T-helper 2 cell treated with Interferon-gamma antibody and Interleukin-4, amounts not matched to agents 5 μg/mL and 100 μg/mL, for 36 hours (primary cell): Measurements from ENCODE around the gene PAM.
A peak's percentile ranks its signal among the peaks of the same experiment; 100 is the strongest.

Experiments used
- DNase-seq: peaks from one replicate; pipeline ENCODE4 v3.0.0; 2021; ENCODE audit warnings: low spot score
- H3K27ac Mint-ChIP-seq: one replicate; pipeline ENCODE4 v1.8.0; 2021; ENCODE audit warnings: mild to moderate bottlenecking, mixed read lengths
- H3K27me3 Mint-ChIP-seq: one replicate; pipeline ENCODE4 v1.8.0; 2021; ENCODE audit warnings: low read depth, mixed read lengths
- H3K36me3 Mint-ChIP-seq: one replicate; pipeline ENCODE4 v1.8.0; 2021; ENCODE audit warnings: low read depth, mixed read lengths
- H3K4me1 Mint-ChIP-seq: one replicate; pipeline ENCODE4 v1.8.0; 2021; ENCODE audit warnings: low read depth, mixed read lengths
- H3K4me3 Mint-ChIP-seq: one replicate; pipeline ENCODE4 v1.8.0; 2022; ENCODE audit warnings: mild to moderate bottlenecking, moderate library complexity, mixed read lengths
- H3K9me3 Mint-ChIP-seq: one replicate; pipeline ENCODE4 v1.8.0; 2021; ENCODE audit warnings: mixed read lengths

The PAM gene

DNA sequence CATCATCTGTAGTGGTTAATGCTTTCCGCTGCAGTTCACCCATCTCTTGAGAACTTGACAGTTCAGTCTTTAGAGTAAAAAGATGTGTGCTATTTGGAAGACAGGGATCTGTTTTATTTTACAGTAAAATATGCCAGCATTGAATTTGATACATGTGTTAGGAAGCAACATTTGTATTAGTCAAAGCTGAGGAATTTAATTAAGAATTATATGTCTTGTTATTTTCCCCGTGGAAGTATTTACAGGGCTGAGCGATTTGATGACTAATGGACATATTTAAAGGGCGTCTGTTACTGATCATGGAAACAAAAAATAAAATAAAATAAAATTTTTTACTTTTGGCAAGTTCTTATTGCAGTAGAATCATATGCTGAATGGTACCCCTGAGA, 101.3 kb downstream of the PAM start:
- no peaks in the 10 kb centered on the region for H3K9me3 Mint-ChIP-seq
- no peak overlapping the region for H3K4me3 Mint-ChIP-seq
- H3K4me1 Mint-ChIP-seq = peaks cover 4% of the 10 kb centered on the region
- no peaks in the 10 kb centered on the region for H3K36me3 Mint-ChIP-seq
- no peaks in the 10 kb centered on the region for H3K27me3 Mint-ChIP-seq
- H3K27ac Mint-ChIP-seq = no peak overlapping the region
- no peak for DNase-seq

DNA sequence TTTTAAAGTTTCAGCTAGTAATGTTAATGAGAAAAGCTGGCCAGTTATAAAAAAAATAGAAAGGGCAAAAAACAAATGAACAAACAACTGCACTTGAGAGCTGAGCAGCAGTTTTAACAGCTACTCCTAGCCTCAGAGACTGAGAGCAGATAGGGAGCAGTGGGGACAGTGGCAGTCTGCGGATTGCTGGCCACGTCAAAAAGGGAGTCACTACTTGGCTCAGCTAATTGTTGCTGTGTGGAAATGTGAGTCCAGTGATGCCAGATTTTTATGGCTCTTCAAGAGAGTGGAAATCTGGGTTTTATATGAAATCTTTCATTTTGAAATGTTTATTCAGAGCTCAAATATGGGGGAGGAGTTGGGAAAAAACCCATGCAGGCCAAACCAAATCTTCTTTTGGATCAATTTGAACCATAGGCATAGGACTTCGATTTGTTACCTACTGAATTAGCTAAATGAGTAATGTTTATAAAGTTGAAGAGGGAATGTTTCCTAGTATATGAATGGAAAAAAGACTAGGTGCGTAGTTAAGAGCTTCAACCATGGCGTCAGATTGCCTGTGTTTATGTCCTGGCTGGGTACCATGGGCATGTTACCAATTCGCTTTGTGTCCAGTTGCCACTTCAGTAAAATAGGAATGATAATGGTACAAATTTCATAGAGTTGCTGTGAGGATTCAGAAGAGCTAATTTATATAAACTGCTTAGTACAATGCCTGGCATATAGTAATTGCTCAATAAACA, 102.1 kb downstream of the PAM start:
- no peak overlapping the region for H3K27ac Mint-ChIP-seq
- no peaks in the 10 kb centered on the region for H3K36me3 Mint-ChIP-seq
- no peak overlapping the region for H3K4me3 Mint-ChIP-seq
- peaks cover 4% of the 10 kb centered on the region for H3K4me1 Mint-ChIP-seq
- no peaks in the 10 kb centered on the region for H3K9me3 Mint-ChIP-seq
- DNase-seq = no peak
- H3K27me3 Mint-ChIP-seq = peaks cover 1% of the 10 kb centered on the region

DNA sequence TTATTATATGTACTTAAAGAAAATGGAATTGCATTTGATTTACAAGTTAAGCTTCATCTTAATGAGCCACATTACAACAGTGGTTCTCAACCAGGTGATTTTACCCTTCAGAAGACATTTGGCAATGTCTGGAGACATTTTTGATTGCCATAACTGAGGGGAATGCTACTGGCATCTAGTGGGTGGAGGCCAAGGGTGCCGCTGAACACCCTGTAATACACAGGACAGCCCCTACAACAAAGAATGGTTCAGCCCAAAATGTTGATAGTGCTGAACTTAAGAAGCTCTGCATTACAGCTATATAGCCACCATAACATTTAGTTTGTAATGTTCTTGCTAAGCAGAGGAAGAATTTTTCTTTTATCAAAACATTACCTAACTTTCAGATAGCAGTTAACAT, 103.1 kb downstream of the PAM start:
- Mint-ChIP-seq H3K27ac (no peak overlapping the region), H3K36me3 (no peaks in the 10 kb centered on the region)

DNA sequence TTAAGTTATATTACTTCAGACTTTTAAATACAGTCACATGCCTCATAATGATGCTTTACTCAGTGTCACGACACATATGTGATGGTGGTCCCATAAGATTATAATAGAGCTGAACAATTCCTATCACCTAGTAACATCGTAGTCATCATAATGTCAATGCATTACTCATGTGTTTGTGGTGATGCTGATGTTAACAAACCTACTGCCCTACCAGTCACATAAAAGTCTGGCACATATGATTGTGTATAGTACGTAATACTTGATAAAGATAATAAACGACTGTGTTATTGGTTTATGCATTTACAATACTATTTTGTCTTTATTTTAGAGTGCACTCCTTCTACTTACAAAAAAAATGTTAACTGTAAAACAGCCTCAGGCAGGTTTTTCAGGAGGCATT, 103.7 kb downstream of the PAM start:
- H3K27ac Mint-ChIP-seq = no peak overlapping the region
- H3K4me1 Mint-ChIP-seq = peaks cover 4% of the 10 kb centered on the region
- no peak for DNase-seq
- H3K4me3 Mint-ChIP-seq = no peak overlapping the region
- peaks cover 7% of the 10 kb centered on the region for H3K27me3 Mint-ChIP-seq
- no peaks in the 10 kb centered on the region for H3K9me3 Mint-ChIP-seq
- no peaks in the 10 kb centered on the region for H3K36me3 Mint-ChIP-seq

More for the DNA sequence above, 103.1 kb downstream of the PAM start:
- Mint-ChIP-seq H3K4me3 (no peak overlapping the region), H3K4me1 (peaks cover 4% of the 10 kb centered on the region), H3K27me3 (peaks cover 6% of the 10 kb centered on the region), H3K9me3 (no peaks in the 10 kb centered on the region)
- DNase-seq = no peak

DNA sequence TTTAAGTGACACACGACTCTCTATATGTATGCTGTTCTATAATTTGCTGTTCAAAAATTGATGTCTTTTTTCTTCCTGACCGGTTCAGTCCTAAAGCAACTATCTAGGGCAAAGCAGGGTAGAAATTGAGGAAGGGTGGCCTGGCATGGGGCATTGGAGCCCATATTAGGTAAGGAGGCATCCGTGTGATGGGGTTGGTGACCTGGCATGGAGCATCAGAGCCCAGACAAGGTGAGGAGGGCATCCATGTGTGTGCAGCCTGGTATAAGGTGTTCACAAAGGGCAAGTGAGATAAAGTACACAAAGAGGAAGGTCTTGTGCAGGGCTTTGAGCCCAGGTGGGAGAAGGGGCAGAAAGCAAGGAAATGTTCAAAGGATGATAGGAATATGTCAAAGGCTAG, 104.9 kb downstream of the PAM start:
- Mint-ChIP-seq H3K9me3 (no peaks in the 10 kb centered on the region), H3K27ac (no peak overlapping the region), H3K27me3 (peaks cover 15% of the 10 kb centered on the region), H3K4me1 (peaks cover 5% of the 10 kb centered on the region), H3K36me3 (no peaks in the 10 kb centered on the region), H3K4me3 (no peak overlapping the region)
- no peak for DNase-seq

DNA sequence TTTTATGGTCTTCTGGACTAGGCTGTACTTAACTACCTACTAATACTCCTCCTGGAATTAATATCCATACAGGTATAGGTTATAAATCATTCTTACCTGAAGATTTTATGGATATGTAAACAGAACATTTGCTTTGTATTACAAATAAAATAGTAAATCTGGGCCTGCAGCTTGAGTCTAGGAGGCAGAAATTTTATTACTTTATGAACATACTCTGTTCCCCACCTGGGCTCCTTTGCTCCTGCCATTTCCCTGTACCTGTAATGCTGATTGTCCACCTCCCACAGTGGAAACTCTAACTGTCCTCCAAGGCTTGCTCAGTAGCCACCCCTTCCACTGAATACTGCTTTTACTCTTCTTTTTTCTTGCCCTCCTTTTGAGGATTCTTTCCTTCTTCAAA, 108.0 kb downstream of the PAM start:
- H3K36me3 Mint-ChIP-seq = peaks cover 2% of the 10 kb centered on the region
- H3K27me3 Mint-ChIP-seq = peaks cover 30% of the 10 kb centered on the region
- no peaks in the 10 kb centered on the region for H3K9me3 Mint-ChIP-seq
- H3K4me1 Mint-ChIP-seq = peaks cover 10% of the 10 kb centered on the region
- H3K27ac Mint-ChIP-seq = no peak overlapping the region
- DNase-seq = no peak
- H3K4me3 Mint-ChIP-seq = no peak overlapping the region

DNA sequence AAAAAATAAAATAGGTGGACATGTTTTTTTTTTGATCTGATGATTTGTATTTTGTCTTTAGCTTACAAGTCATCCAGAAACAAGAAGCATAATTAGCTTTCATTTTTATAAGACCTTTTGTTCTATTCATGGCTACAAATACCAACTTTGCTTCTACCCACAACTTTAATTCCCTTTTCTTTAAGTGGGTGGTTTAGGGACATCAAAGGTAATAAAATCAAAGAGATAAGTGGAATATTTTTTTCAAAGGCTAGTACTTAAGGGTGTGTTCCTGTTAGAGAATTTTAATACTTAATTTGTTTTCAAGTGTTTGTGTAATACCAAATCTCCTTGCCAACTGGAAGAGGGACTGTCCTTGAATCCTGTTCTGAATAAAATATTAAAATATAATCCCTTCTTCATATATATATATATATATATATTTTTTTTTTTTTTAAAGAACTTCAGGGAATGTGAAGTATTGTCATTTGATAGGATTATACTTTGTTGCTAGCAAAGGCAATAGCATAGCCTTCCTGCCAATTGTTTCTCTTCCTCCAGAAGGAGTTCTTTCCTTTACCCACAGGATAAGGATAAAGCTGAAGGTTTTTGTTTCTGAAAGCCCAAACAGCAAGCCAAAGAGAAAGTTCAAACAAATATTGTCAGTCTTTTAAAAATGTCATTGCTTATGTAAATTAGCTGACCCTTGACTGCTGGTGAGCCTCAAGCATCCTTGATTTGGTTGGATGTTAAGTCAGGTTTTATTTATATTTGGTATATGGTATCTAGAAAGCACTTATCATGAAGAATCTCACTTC, 108.9 kb downstream of the PAM start:
- no peaks in the 10 kb centered on the region for H3K9me3 Mint-ChIP-seq
- DNase-seq = no peak
- no peak overlapping the region for H3K27ac Mint-ChIP-seq
- H3K36me3 Mint-ChIP-seq = peaks cover 2% of the 10 kb centered on the region
- peaks cover 10% of the 10 kb centered on the region for H3K4me1 Mint-ChIP-seq
- H3K27me3 Mint-ChIP-seq = peaks cover 30% of the 10 kb centered on the region
- H3K4me3 Mint-ChIP-seq = no peak overlapping the region

DNA sequence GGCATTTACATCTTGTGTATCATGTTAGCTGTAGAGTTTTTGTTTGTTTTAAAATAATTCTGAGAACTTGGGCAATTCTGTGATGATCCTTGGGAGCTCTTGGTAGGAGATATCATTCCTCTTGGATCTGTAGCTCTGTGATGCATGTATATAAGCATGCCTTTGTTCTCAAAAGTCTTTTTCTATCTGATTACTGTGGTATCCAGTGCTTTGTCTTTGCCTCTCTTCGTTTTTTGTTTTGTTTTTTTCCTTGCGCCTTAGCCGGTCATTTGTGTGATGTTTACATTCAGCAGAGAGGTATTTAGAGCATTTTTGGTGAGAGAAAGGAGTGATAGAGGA, 110.0 kb downstream of the PAM start:
- Mint-ChIP-seq H3K9me3 (no peaks in the 10 kb centered on the region), H3K4me3 (peak overlapping the region; percentile 73), H3K27me3 (peaks cover 30% of the 10 kb centered on the region), H3K36me3 (peaks cover 11% of the 10 kb centered on the region), H3K4me1 (peaks cover 10% of the 10 kb centered on the region), H3K27ac (no peak overlapping the region)
- DNase-seq = no peak

DNA sequence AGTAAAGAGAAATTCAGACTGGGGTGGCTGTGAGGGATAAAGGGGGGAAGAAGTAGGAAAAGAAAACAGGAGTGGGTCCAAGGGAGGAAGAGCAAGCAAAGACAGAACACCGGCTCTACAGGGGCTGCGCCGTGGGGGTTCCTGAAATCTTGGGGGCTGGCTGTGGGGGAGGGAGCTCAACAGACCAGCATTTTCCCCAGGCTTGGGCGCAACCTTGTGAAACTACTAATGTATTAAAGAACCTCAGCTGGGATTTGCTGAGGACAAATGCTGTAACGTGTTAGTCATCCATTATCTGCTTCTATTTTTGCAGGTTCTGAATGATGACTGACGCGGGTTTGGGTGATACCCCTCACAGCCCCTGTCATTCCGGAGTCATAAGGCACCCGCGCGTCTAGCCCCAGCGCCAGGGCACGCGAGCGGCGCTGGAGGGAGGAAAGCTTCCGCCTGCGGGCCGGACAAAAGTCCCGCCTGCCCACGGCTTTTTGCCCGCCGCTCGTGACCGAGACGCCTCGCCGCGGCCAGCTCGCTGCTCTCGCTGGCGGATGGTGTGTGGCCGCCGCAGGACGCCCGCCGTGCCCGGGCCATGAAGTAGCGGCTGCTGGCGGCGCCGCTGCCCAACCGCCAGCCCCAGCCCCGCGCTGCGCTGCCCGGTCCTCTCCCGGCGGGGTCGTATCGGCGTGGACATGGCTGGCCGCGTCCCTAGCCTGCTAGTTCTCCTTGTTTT, 110.6 kb downstream of the PAM start:
- Mint-ChIP-seq H3K27ac (no peak overlapping the region), H3K27me3 (peaks cover 30% of the 10 kb centered on the region), H3K4me1 (peaks cover 10% of the 10 kb centered on the region), H3K9me3 (no peaks in the 10 kb centered on the region), H3K4me3 (peak overlapping the region; percentile 73), H3K36me3 (peaks cover 11% of the 10 kb centered on the region)
- peak; percentile 25 for DNase-seq

DNA sequence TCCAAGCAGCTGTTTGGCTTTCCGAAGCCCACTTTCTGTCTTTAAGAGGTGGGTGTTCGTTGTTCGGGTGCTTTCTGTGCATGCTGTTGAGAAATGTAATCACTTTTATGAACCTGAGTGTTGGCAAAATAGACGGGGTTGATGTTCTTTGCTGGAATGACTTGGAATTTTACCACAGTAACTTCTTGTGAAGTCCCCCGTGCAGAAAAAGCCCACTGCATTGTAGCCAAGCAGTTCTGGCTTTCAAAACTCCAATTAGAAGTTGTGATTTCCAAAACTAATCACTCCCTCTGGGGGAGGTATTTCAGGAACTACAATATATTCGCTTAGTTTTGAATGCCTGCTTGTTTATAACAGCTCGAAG, 111.1 kb downstream of the PAM start:
- Mint-ChIP-seq H3K36me3 (peaks cover 11% of the 10 kb centered on the region), H3K4me1 (peaks cover 10% of the 10 kb centered on the region), H3K4me3 (peak overlapping the region; percentile 73), H3K9me3 (no peaks in the 10 kb centered on the region), H3K27me3 (peaks cover 30% of the 10 kb centered on the region), H3K27ac (no peak overlapping the region)
- no peak for DNase-seq

DNA sequence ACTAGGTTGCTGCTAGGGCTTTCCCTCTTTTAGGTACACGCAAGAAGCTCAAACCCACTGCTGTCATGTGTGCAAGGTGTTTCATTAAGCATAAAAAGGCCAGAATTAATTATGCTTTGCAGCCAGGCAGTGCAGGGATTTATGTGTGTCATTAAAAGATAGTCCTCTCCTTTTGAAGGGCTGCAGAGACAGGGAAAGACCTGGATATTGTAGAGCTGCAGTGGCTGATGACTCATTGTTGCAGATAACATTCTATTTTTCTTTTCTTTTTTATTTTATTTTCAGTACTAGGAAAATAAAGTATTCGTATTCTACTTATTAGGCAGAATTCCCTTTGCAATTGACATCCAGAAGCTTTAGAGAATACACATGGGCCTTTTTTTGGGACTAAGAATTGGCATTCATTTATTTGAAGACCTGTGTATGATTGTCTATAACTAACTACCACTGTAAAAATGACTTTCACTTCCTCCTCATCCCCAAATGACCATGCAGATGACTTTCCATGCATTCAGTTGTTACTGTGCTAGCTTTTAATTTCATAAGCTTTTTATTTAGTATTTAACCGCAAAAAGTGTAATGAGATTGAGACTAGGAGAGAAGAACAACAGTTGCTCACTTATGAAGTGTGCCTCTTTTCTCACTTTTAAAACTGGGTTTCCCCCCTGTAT, 113.0 kb downstream of the PAM start:
- no peak overlapping the region for H3K27ac Mint-ChIP-seq
- H3K4me3 Mint-ChIP-seq = no peak overlapping the region
- H3K4me1 Mint-ChIP-seq = peaks cover 10% of the 10 kb centered on the region
- H3K36me3 Mint-ChIP-seq = peaks cover 11% of the 10 kb centered on the region
- DNase-seq = no peak
- no peaks in the 10 kb centered on the region for H3K9me3 Mint-ChIP-seq
- H3K27me3 Mint-ChIP-seq = peaks cover 25% of the 10 kb centered on the region

DNA sequence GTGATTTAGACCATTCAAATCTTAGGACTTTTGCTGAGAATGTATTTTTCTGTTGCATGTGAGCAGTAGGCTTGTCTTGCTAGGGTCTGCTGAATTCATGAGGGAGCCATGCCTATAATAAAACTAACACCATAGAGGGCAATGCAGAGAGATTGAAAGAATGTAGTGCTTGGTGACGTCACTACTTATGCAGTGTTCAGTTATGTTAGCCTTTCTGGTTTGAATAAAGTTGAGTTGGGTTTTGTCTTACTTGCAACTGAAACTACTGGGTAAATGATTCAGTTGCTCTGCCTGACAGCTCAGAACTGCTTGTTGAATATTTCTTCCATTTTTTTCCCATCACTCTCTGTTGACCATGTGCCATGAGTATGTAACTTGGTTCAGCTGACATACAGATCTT, 114.1 kb downstream of the PAM start:
- H3K27me3 Mint-ChIP-seq = peaks cover 22% of the 10 kb centered on the region
- DNase-seq = no peak
- no peak overlapping the region for H3K27ac Mint-ChIP-seq
- H3K4me1 Mint-ChIP-seq = peaks cover 10% of the 10 kb centered on the region
- H3K9me3 Mint-ChIP-seq = no peaks in the 10 kb centered on the region
- peaks cover 11% of the 10 kb centered on the region for H3K36me3 Mint-ChIP-seq
- no peak overlapping the region for H3K4me3 Mint-ChIP-seq

DNA sequence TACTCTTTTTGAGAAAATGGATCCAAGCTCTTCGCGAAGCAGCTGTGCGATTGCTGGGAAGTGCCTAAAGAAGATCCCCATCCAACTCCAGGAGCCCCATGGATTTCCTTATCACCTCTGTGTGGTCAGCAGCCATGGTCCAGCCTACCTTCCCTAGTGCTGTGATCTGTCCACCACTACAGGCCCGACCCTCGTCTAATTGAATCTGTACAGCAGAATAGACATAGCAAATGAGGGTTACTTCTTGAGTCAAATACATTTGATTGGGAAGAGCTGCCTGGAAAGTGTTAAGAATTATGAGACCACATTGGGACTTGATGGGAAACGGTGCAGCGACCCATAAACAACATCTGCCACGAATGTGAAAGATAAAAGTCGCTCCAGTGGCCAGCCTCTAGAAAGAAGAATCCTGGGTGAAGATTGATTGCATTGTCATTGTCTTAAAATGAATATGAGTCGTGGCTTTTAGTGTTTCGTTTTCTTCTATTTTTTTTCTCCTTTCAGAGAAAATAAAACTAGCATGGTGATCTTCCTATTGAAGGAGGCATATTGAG, 118.4 kb downstream of the PAM start:
- Mint-ChIP-seq H3K4me3 (no peak overlapping the region), H3K9me3 (no peaks in the 10 kb centered on the region), H3K27me3 (no peaks in the 10 kb centered on the region), H3K27ac (no peak overlapping the region), H3K36me3 (peaks cover 9% of the 10 kb centered on the region), H3K4me1 (no peaks in the 10 kb centered on the region)
- no peak for DNase-seq
